Esophagus squamous epithelium (tissue), 5 donors: ENCODE measurements around the gene F7. TPM values are rescaled to one million over a fixed set of nuclear protein-coding genes. Genes with fewer than 3 reads are reported as not detected.

ENCODE experiments used
- DNase-seq: peaks from one replicate; lab custom pipeline; 2025; lab: John Stamatoyannopoulos, UW
- H3K27ac ChIP-seq, 4 donors: fragments of 200-600 bp; sonication (generic); one replicate each; pipeline ENCODE4 v1.5.1; 2016 to 2019; ENCODE audit warnings: mild to moderate bottlenecking in 1 of 4
- H3K27me3 ChIP-seq, 4 donors: fragments of 200-600 bp; sonication (generic); 1 replicate in 3 of 4; 2 replicates in 1 of 4; pipeline versions ENCODE4 v1.5.1 to v1.6.0; 2017 to 2021; ENCODE audit warnings: antibody characterized with exemption in 1 of 4
- H3K36me3 ChIP-seq, 3 donors: fragments of 200-600 bp; sonication (generic); one replicate each; pipeline ENCODE4 v1.5.1; 2016 to 2019
- H3K4me1 ChIP-seq, 3 donors: fragments of 200-600 bp; sonication (generic); one replicate each; pipeline ENCODE4 v1.5.1; 2017 to 2019
- H3K4me3 ChIP-seq, 4 donors: fragments of 200-600 bp; sonication (generic); 1 replicate in 3 of 4; 2 replicates in 1 of 4; pipeline ENCODE4 v1.5.1; 2016 to 2019; ENCODE audit warnings: mild to moderate bottlenecking in 2 of 4, moderate library complexity in 1 of 4
- H3K9me3 ChIP-seq, 3 donors: fragments of 200-600 bp; sonication (generic); one replicate each; pipeline ENCODE4 v1.5.1; 2016 to 2019
- CTCF ChIP-seq, 6 experiments: fragments of 450-650 bp in 4 of 6; fragments of 200-600 bp in 2 of 6; sonication (generic) in 2 of 6; IDR thresholded peaks; one replicate each; pipeline ENCODE4 v1.5.1; 2016 to 2019; ENCODE audit warnings: antibody characterized with exemption in 6 of 6, mild to moderate bottlenecking in 4 of 6, moderate library complexity in 4 of 6
- POLR2A ChIP-seq, 4 donors: fragments of 450-650 bp; IDR thresholded peaks; one replicate each; pipeline ENCODE4 v1.6.1; 2017; ENCODE audit warnings: antibody characterized with exemption in 4 of 4, mild to moderate bottlenecking in 4 of 4, moderate library complexity in 3 of 4
- WGBS, 2 donors: methylation state at CpG; one replicate each; pipeline ENCODE4 v1.1.5; 2018; 5-methylcytosine and 5-hydroxymethylcytosine counted together
- intact Hi-C: fragments of 100-400 bp; cut with DNase I; formaldehyde crosslinking; loops from one replicate; pipeline ENCODE4 v1.15.0; 2022
- total RNA-seq, 4 donors: library from RNA; depleted of rRNA; stranded (reverse); fragments of >200 nt; gene quantifications; one replicate each; pipeline ENCODE4 v1.1.0, GENCODE V29; 2016
- donor health status: DM: yes; HTN: yes; CAD: no.

F7 gene
- total RNA-seq, 4 donors from 2014 or later, result not detected

GRCh38 chr13:113088691-113089020 lies 16.9 kb upstream of the F7 start:
- no peaks in the 10 kb centered on the region for H3K9me3 ChIP-seq
- no peak for TF ChIP-seq CTCF (IDR thresholded peaks at IDR 0.05)
- TF ChIP-seq POLR2A (IDR thresholded peaks at IDR 0.05), result no peak
- no peak overlapping the region for H3K27ac ChIP-seq
- H3K36me3 ChIP-seq, result peaks cover 0 to 65% (median 0%) of the 10 kb centered on the region in 3 donors
- DNase-seq, result no peak
- no peaks in the 10 kb centered on the region for H3K27me3 ChIP-seq
- H3K4me3 ChIP-seq, result no peak overlapping the region
- intact Hi-C loops, result no loop called here
- peaks cover 0 to 3% (median 0%) of the 10 kb centered on the region in 3 donors for H3K4me1 ChIP-seq
- WGBS, 2 donors, result 82 to 86% methylated on average over 12 to 17 of the region's 17 CpGs

GRCh38 chr13:113089693-113090414 lies 15.7 kb upstream of the F7 start:
- TF ChIP-seq POLR2A (IDR thresholded peaks at IDR 0.05), result no peak
- TF ChIP-seq CTCF (IDR thresholded peaks at IDR 0.05), result no peak
- Histone ChIP-seq H3K36me3 (peaks cover 0 to 59% (median 0%) of the 10 kb centered on the region in 3 donors), H3K27me3 (no peaks in the 10 kb centered on the region), H3K4me3 (no peak overlapping the region), H3K4me1 (no peaks in the 10 kb centered on the region), H3K9me3 (no peaks in the 10 kb centered on the region), H3K27ac (no peak overlapping the region)
- 89 to 92% methylated on average over 28 to 36 of the region's 36 CpGs for WGBS, 2 donors
- no peak for DNase-seq
- intact Hi-C loops, result no loop called here

- peaks cover 0 to 55% (median 0%) of the 10 kb centered on the region in 3 donors for H3K36me3 ChIP-seq
- WGBS, 2 donors, result 81 to 83% methylated on average over 5 to 6 of the region's 13 CpGs
- DNase-seq, result no peak
These were observed 15.2 kb upstream of the F7 start for GRCh38 chr13:113090415-113090770.

GRCh38 chr13:113090806-113091205 lies 14.8 kb upstream of the F7 start:
- intact Hi-C loops, result no loop called here
- Histone ChIP-seq H3K27me3 (no peaks in the 10 kb centered on the region), H3K9me3 (no peaks in the 10 kb centered on the region), H3K4me1 (no peaks in the 10 kb centered on the region), H3K36me3 (peaks cover 0 to 57% (median 0%) of the 10 kb centered on the region in 3 donors), H3K4me3 (no peak overlapping the region), H3K27ac (no peak overlapping the region)
- 82 to 92% methylated on average over 17 to 19 of the region's 24 CpGs for WGBS, 2 donors
- TF ChIP-seq CTCF (IDR thresholded peaks at IDR 0.05), result no peak
- DNase-seq, result no peak

More at GRCh38 chr13:113090415-113090770, 15.2 kb upstream of the F7 start:
- TF ChIP-seq CTCF (IDR thresholded peaks at IDR 0.05) (no peak), POLR2A (IDR thresholded peaks at IDR 0.05) (no peak)
- H3K4me1 ChIP-seq, result no peaks in the 10 kb centered on the region
- intact Hi-C loops, result no loop called here
- H3K27ac ChIP-seq, result no peak overlapping the region
- no peaks in the 10 kb centered on the region for H3K9me3 ChIP-seq
- no peak overlapping the region for H3K4me3 ChIP-seq
- H3K27me3 ChIP-seq, result no peaks in the 10 kb centered on the region

GRCh38 chr13:113091211-113091771 lies 14.3 kb upstream of the F7 start:
- H3K36me3 ChIP-seq, result peaks cover 0 to 57% (median 0%) of the 10 kb centered on the region in 3 donors
- H3K4me3 ChIP-seq, result no peak overlapping the region
- intact Hi-C loops, result no loop called here
- no peak for TF ChIP-seq POLR2A (IDR thresholded peaks at IDR 0.05)
- TF ChIP-seq CTCF (IDR thresholded peaks at IDR 0.05), result no peak
- no peaks in the 10 kb centered on the region for H3K27me3 ChIP-seq
- H3K27ac ChIP-seq, result no peak overlapping the region
- H3K9me3 ChIP-seq, result no peaks in the 10 kb centered on the region
- H3K4me1 ChIP-seq, result no peaks in the 10 kb centered on the region
- no peak for DNase-seq
- WGBS, 2 donors, result 88 to 100% methylated on average over 3 to 6 of the region's 30 CpGs
